Panc1 (cell line): Measurements from ENCODE around the gene CD101. TPM values are rescaled to one million over a fixed set of nuclear protein-coding genes. Genes with fewer than 3 reads are reported as not detected.

Experiments used
- ATAC-seq: fragments of 200-7000 bp; cut with Tn5 transposase; 2 replicates; pipeline ENCODE4 v1.9.1; 2020; ENCODE audit warnings: mild to moderate bottlenecking, moderate library complexity
- BruUV-seq: library from RNA; stranded (reverse); fragments of 400-500 nt; replicated peaks from 2 replicates; lab custom pipeline; 2021; lab: Mats Ljungman, UMichigan
- CTCF ChIA-PET: fragments of 300-600 bp; sonication (Branson Sonifier 250); formaldehyde crosslinking; loops from one replicate; lab custom pipeline; 2022; ENCODE audit warnings: antibody characterized with exemption; lab: Charles Lee
- POLR2A ChIA-PET: fragments of 300-600 bp; sonication (Branson Sonifier 250); formaldehyde crosslinking; loops from one replicate; lab custom pipeline; 2022; ENCODE audit warnings: antibody characterized with exemption; lab: Charles Lee
- DNase-seq: peaks from one replicate; pipeline ENCODE4 v3.0.0-alpha.2; 2010; ENCODE audit warnings: low read depth, low spot score
- H3K27ac ChIP-seq: 2 replicates; pipeline ENCODE4 v1.5.1; 2011; ENCODE audit warnings: mild to moderate bottlenecking, low read length, inconsistent platforms
- H3K27me3 ChIP-seq: fragments of 200-500 bp; sonication (Bioruptor generic); 2 replicates; pipeline ENCODE4 v1.6.0; 2014; ENCODE audit warnings: low read length, inconsistent platforms; ENCODE audit not compliant: control insufficient read depth, insufficient read depth
- H3K36me3 ChIP-seq: fragments of 200-500 bp; sonication (Bioruptor generic); 2 replicates; pipeline ENCODE4 v1.5.1; 2014; ENCODE audit warnings: inconsistent platforms, mild to moderate bottlenecking, low read length, moderate library complexity; ENCODE audit not compliant: control insufficient read depth, insufficient read depth
- H3K4me1 ChIP-seq: 2 replicates; pipeline ENCODE4 v1.5.1; 2011; ENCODE audit warnings: inconsistent platforms, mild to moderate bottlenecking, low read length, moderate library complexity; ENCODE audit not compliant: control insufficient read depth, insufficient read depth
- H3K4me3 ChIP-seq, 2 experiments: 2 replicates each; pipeline ENCODE4 v1.5.1; 2011 to 2012; ENCODE audit warnings: low read depth in 2 of 2, low read length in 2 of 2, mild to moderate bottlenecking in 2 of 2, inconsistent platforms in 1 of 2, moderate library complexity in 1 of 2
- H3K9me3 ChIP-seq: fragments of 200-500 bp; sonication (Bioruptor generic); 2 replicates; pipeline ENCODE4 v1.5.1; 2014; ENCODE audit warnings: low read depth, mild to moderate bottlenecking, inconsistent platforms, low read length, moderate library complexity; ENCODE audit not compliant: control insufficient read depth, insufficient read depth
- CTCF ChIP-seq: fragments of 450-650 bp; IDR thresholded peaks from 2 replicates; pipeline ENCODE4 v1.5.1; 2017; ENCODE audit warnings: mild to moderate bottlenecking
- POLR2AphosphoS5 ChIP-seq: IDR thresholded peaks from 2 replicates; pipeline ENCODE4 v1.6.1; 2012; ENCODE audit warnings: mild to moderate bottlenecking, low read depth, low read length, moderate library complexity
- REST ChIP-seq, 2 experiments: IDR thresholded peaks; 2 replicates each; pipeline ENCODE4 v1.6.1; 2011 to 2012; ENCODE audit warnings: low read depth in 2 of 2, control low read depth in 1 of 2, low read length in 1 of 2, mild to moderate bottlenecking in 1 of 2, moderate library complexity in 1 of 2; ENCODE audit not compliant: insufficient read depth in 1 of 2
- SIN3A ChIP-seq: IDR thresholded peaks from 2 replicates; pipeline ENCODE4 v1.6.1; 2012; ENCODE audit warnings: low read depth, mild to moderate bottlenecking, low read length, moderate library complexity, borderline replicate concordance; ENCODE audit not compliant: insufficient read depth
- TCF7L2 ChIP-seq: IDR thresholded peaks from 2 replicates; pipeline ENCODE4 v1.6.1; 2011; ENCODE audit warnings: mild to moderate bottlenecking, low read depth, low read length, inconsistent platforms
- in situ Hi-C: cut with HindIII; loops from 2 replicates; pipeline ENCODE4 v1.10.0; 2016; ENCODE audit warnings: low sequenced_read_pairs, low pct_unique_long_range_greater_than_20kb
- intact Hi-C: fragments of 100-400 bp; cut with micrococcal nuclease; formaldehyde crosslinking; loops from one replicate; pipeline ENCODE4 v1.10.0; 2022; ENCODE audit not compliant: unreplicated experiment
- total RNA-seq: library from RNA; stranded (reverse); gene quantifications from one replicate; pipeline ENCODE4 v1.2.1, GENCODE V29; 2021; ENCODE audit not compliant: unreplicated experiment

CD101 gene
- total RNA-seq, 1 experiment from 2014 or later, result not detected

GRCh38 chr1:117079737-117080136 is 78.2 kb downstream of the CD101 start:
- no peak for DNase-seq
- Histone ChIP-seq H3K4me1 (no peaks in the 10 kb centered on the region), H3K9me3 (no peaks in the 10 kb centered on the region), H3K27me3 (no peaks in the 10 kb centered on the region), H3K36me3 (peaks cover 3% of the 10 kb centered on the region; the same call in 1 of the 2 replicates), H3K4me3 (no peak overlapping the region), H3K27ac (no peak overlapping the region)
- ATAC-seq, result no peak
- ChIA-PET POLR2A (no interaction called here), CTCF (no interaction called here)
- BruUV-seq, result no TSS peak
- in situ Hi-C loops (no loop called here), intact Hi-C loops (no loop called here)
- TF ChIP-seq CTCF (no peak), SIN3A (no peak), POLR2AphosphoS5 (no peak), TCF7L2 (no peak), REST (IDR thresholded peaks at IDR 0.05; ENCODE audit: insufficient read depth in 1 of 2, low read depth in 2 of 2, low read length in 1 of 2) (no peak)

- POLR2A ChIA-PET, result no interaction called here
- Histone ChIP-seq H3K4me3 (no peak overlapping the region), H3K9me3 (no peaks in the 10 kb centered on the region), H3K27ac (no peak overlapping the region), H3K4me1 (no peaks in the 10 kb centered on the region), H3K36me3 (peaks cover 2% of the 10 kb centered on the region; the same call in 1 of the 2 replicates), H3K27me3 (no peaks in the 10 kb centered on the region)
- BruUV-seq, result no TSS peak
- ATAC-seq, result no peak
- TF ChIP-seq CTCF (no peak), TCF7L2 (no peak), SIN3A (no peak), POLR2AphosphoS5 (no peak), REST (IDR thresholded peaks at IDR 0.05; ENCODE audit: insufficient read depth in 1 of 2, low read depth in 2 of 2, low read length in 1 of 2) (no peak)
- intact Hi-C loops, result no loop called here
- CTCF ChIA-PET, result no interaction called here
- DNase-seq, result no peak
- in situ Hi-C loops, result no loop called here
Observed at GRCh38 chr1:117084231-117084630, 82.7 kb downstream of the CD101 start.

Other genes starting within 250 kb of the CD101 start
- gene CD2, start 247.3 kb upstream of the CD101 start, total RNA-seq, result 0.10 TPM
- gene PTGFRN, start 91.8 kb upstream of the CD101 start, total RNA-seq, result 5.2 TPM
- gene TTF2, start 58.6 kb downstream of the CD101 start, total RNA-seq, result 32.7 TPM
- 4.7 TPM for gene TRIM45, start 120.0 kb downstream of the CD101 start, total RNA-seq
- not detected for gene VTCN1, start 209.2 kb downstream of the CD101 start, total RNA-seq